K562 (cell line): ENCODE measurements around the gene RERE.

Source experiments
- CEBPB ChIP-seq: fragments of 450-650 bp; IDR thresholded peaks from 2 replicates; pipeline ENCODE4 v1.6.1; 2016; ENCODE audit warnings: missing genetic modification characterization, missing compliant biosample characterization
- CTCF ChIP-seq, 3 experiments: IDR thresholded peaks in 2 of 3; conservative IDR thresholded peaks in 1 of 3; 2 replicates each; pipeline ENCODE4 v1.5.1; 2011 to 2012; ENCODE audit warnings: low read length in 3 of 3, mild to moderate bottlenecking in 3 of 3, control low read depth in 2 of 3, improper control_type of control experiment in 1 of 3, inconsistent platforms in 1 of 3, low read depth in 1 of 3, mixed read lengths in 1 of 3, moderate library complexity in 1 of 3; ENCODE audit not compliant: insufficient read depth in 2 of 3
- RCOR1 ChIP-seq, 2 experiments: IDR thresholded peaks; 2 replicates each; pipeline ENCODE4 v1.6.1; 2012; ENCODE audit warnings: low read depth in 2 of 2, low read length in 2 of 2, borderline replicate concordance in 1 of 2, improper control_type of control experiment in 1 of 2

GRCh38 chr1:8708259-8708658 lies 109.2 kb downstream of the RERE start:
- TF ChIP-seq CEBPB (tag) (no peak), RCOR1 (IDR thresholded peaks at IDR 0.05; ENCODE audit: borderline replicate concordance in 1 of 2, low read depth in 2 of 2, low read length in 2 of 2) (no peak), CTCF (IDR thresholded peaks at IDR 0.05 in 2 of 3, conservative IDR thresholded peaks at IDR 0.05 in 1 of 3; ENCODE audit: insufficient read depth in 2 of 3, low read depth in 1 of 3, low read length in 3 of 3) (no peak)
